ENCODE data around the gene CLASP2. TPM values are rescaled to one million over a fixed set of nuclear protein-coding genes. Genes with fewer than 3 reads are reported as not detected.

The CLASP2 gene
- total RNA-seq, 3 donors from 2014 or later (not counting 1 experiment from before 2014, with no cell fraction given), result 93.8 to 109 (median 99.3) TPM

DNA sequence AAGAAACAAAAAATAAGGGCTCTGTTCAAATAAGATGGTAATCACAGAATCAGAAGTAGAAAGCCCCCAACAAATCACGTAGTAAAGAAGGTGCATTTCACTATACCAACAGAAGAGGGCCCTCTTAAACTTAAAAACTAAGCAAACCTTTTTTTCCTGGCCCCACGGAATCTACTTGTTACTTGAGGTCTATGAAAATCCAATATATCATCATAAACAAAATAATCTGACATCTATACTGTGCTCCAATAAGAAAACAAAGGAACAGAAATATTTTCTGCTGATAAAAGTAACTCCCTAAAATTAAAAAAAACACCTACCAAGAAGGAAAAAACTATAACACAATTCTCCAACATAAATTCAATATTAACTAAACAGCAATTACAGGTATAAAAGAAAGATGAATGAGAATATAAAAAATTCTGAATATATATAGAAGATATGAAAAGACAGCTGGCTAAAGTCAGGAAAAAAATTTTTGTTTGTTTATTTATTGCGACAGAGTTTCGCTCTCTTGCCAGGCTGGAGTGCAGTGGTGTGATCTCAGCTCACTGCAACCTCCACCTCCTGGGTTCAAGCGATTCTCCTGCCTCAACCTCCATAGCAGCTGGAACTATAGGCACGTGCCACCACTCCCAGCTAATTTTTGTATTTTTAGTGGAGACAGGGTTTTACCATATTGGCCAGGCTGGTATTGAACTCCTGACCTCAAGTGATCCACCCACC, 81.8 kb downstream of the CLASP2 start:
- WGBS (ENCODE audit: insufficient coverage), result 81% methylated on average over 5 of the region's 6 CpGs
- peak overlapping the region; percentile 16 to 37 for H3K27ac Mint-ChIP-seq
- H3K4me1 Mint-ChIP-seq, result peaks cover 0 to 15% of the 10 kb centered on the region in 2 donors
- ATAC-seq (peak in 2 of 3 donors; percentile 48 to 70), DNase-seq (peak in 1 of 2 donors; percentile 62)
- no peak overlapping the region for H3K4me3 Mint-ChIP-seq
- H3K27me3 Mint-ChIP-seq (ENCODE audit: low read depth in 2 of 2), result no peaks in the 10 kb centered on the region
- H3K4me3 ChIP-seq (ENCODE audit: low read length), result no peak overlapping the region
- intact Hi-C loops (cut with micrococcal nuclease), result loop anchor here (1.0 kb wide), 3 partner anchors 80 to 151 kb away; no protein-coding TSS in a partner anchor
- TF ChIP-seq, protein P1, sequence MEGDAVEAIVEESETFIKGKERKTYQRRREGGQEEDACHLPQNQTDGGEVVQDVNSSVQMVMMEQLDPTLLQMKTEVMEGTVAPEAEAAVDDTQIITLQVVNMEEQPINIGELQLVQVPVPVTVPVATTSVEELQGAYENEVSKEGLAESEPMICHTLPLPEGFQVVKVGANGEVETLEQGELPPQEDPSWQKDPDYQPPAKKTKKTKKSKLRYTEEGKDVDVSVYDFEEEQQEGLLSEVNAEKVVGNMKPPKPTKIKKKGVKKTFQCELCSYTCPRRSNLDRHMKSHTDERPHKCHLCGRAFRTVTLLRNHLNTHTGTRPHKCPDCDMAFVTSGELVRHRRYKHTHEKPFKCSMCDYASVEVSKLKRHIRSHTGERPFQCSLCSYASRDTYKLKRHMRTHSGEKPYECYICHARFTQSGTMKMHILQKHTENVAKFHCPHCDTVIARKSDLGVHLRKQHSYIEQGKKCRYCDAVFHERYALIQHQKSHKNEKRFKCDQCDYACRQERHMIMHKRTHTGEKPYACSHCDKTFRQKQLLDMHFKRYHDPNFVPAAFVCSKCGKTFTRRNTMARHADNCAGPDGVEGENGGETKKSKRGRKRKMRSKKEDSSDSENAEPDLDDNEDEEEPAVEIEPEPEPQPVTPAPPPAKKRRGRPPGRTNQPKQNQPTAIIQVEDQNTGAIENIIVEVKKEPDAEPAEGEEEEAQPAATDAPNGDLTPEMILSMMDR (IDR thresholded peaks at IDR 0.05), result peak; percentile 73
- H3K9me3 Mint-ChIP-seq, result no peaks in the 10 kb centered on the region
- no peaks in the 10 kb centered on the region for H3K36me3 Mint-ChIP-seq
- no peaks in the 10 kb centered on the region for H3K9me3 ChIP-seq (ENCODE audit: control insufficient read depth, insufficient read depth, low read length)
- no peaks in the 10 kb centered on the region for H3K4me1 ChIP-seq (ENCODE audit: control insufficient read depth, insufficient read depth, low read length)
- H3K27ac ChIP-seq (ENCODE audit: low read length), result no peak overlapping the region
- no peaks in the 10 kb centered on the region for H3K27me3 ChIP-seq (ENCODE audit: control insufficient read depth, insufficient read depth, low read length)
- no peaks in the 10 kb centered on the region for H3K36me3 ChIP-seq (ENCODE audit: control insufficient read depth, insufficient read depth, low read length)

DNA sequence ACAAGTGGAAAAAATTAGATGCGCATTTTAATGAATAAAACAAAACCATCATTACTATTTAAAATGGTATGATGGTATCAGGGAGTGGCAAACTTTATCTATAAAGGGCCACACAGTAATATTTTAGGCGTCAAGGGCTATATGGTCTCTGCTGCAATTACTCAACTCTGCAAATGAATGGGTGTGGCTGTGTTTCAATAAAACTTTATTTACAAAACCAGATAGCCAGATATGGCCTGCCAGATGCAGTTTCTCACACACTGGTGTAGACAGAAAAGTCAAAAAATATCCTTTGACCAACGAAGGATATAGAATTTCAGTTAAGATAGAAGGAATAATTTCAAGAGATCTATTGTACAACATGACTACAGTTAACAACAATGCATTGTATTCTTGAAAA, 83.8 kb downstream of the CLASP2 start:
- Histone ChIP-seq H3K27me3 (ENCODE audit: control insufficient read depth, insufficient read depth, low read length) (no peaks in the 10 kb centered on the region), H3K9me3 (ENCODE audit: control insufficient read depth, insufficient read depth, low read length) (no peaks in the 10 kb centered on the region), H3K4me3 (ENCODE audit: low read length) (no peak overlapping the region), H3K36me3 (ENCODE audit: control insufficient read depth, insufficient read depth, low read length) (peaks cover 10% of the 10 kb centered on the region), H3K27ac (ENCODE audit: low read length) (no peak overlapping the region), H3K4me1 (ENCODE audit: control insufficient read depth, insufficient read depth, low read length) (no peaks in the 10 kb centered on the region)
- Mint-ChIP-seq H3K27ac (no peak overlapping the region), H3K4me3 (no peak overlapping the region), H3K4me1 (peaks cover 0 to 9% of the 10 kb centered on the region in 2 donors), H3K9me3 (no peaks in the 10 kb centered on the region), H3K27me3 (ENCODE audit: low read depth in 2 of 2) (no peaks in the 10 kb centered on the region), H3K36me3 (no peaks in the 10 kb centered on the region)
- ATAC-seq (no peak), DNase-seq (no peak)
- intact Hi-C loops (cut with micrococcal nuclease), result no loop called here
- TF ChIP-seq, protein P1 (IDR thresholded peaks at IDR 0.05), result no peak
- no CpG with 5 or more reads among the region's 3 CpGs for WGBS (ENCODE audit: insufficient coverage)

- WGBS (ENCODE audit: insufficient coverage), result 91% methylated on average over 1 of the region's 1 CpG
- Histone ChIP-seq H3K27me3 (ENCODE audit: control insufficient read depth, insufficient read depth, low read length) (no peaks in the 10 kb centered on the region), H3K27ac (ENCODE audit: low read length) (no peak overlapping the region), H3K4me1 (ENCODE audit: control insufficient read depth, insufficient read depth, low read length) (no peaks in the 10 kb centered on the region), H3K9me3 (ENCODE audit: control insufficient read depth, insufficient read depth, low read length) (no peaks in the 10 kb centered on the region), H3K36me3 (ENCODE audit: control insufficient read depth, insufficient read depth, low read length) (peaks cover 17% of the 10 kb centered on the region), H3K4me3 (ENCODE audit: low read length) (no peak overlapping the region)
- no peaks in the 10 kb centered on the region for H3K4me1 Mint-ChIP-seq
- no peak overlapping the region for H3K27ac Mint-ChIP-seq
- DNase-seq (no peak), ATAC-seq (no peak)
- H3K36me3 Mint-ChIP-seq, result no peaks in the 10 kb centered on the region
- no peak overlapping the region for H3K4me3 Mint-ChIP-seq
- no peaks in the 10 kb centered on the region for H3K9me3 Mint-ChIP-seq
- intact Hi-C loops (cut with micrococcal nuclease), result no loop called here
- H3K27me3 Mint-ChIP-seq (ENCODE audit: low read depth in 2 of 2), result no peaks in the 10 kb centered on the region
- TF ChIP-seq, protein P1 (IDR thresholded peaks at IDR 0.05), result no peak
Measured at GRCh38 chr3:33629219-33629618, 88.8 kb downstream of the CLASP2 start.

- no peak overlapping the region for H3K4me3 Mint-ChIP-seq
- Histone ChIP-seq H3K9me3 (ENCODE audit: control insufficient read depth, insufficient read depth, low read length) (no peaks in the 10 kb centered on the region), H3K36me3 (ENCODE audit: control insufficient read depth, insufficient read depth, low read length) (peaks cover 23% of the 10 kb centered on the region), H3K27me3 (ENCODE audit: control insufficient read depth, insufficient read depth, low read length) (no peaks in the 10 kb centered on the region), H3K4me1 (ENCODE audit: control insufficient read depth, insufficient read depth, low read length) (no peaks in the 10 kb centered on the region), H3K27ac (ENCODE audit: low read length) (no peak overlapping the region), H3K4me3 (ENCODE audit: low read length) (no peak overlapping the region)
- DNase-seq (no peak), ATAC-seq (no peak)
- TF ChIP-seq, protein P1 (IDR thresholded peaks at IDR 0.05), result no peak
- H3K27me3 Mint-ChIP-seq (ENCODE audit: low read depth in 2 of 2), result no peaks in the 10 kb centered on the region
- no peaks in the 10 kb centered on the region for H3K9me3 Mint-ChIP-seq
- H3K27ac Mint-ChIP-seq, result no peak overlapping the region
- no peaks in the 10 kb centered on the region for H3K36me3 Mint-ChIP-seq
- no peaks in the 10 kb centered on the region for H3K4me1 Mint-ChIP-seq
- intact Hi-C loops (cut with micrococcal nuclease), result no loop called here
Measured at GRCh38 chr3:33624756-33625155, 93.3 kb downstream of the CLASP2 start.
